ENCODE measurements around the gene EID3.

GRCh38 chr12:104292872-104293794, 10.4 kb upstream of the EID3 start:
- no peak for TF ChIP-seq TAF1 (IDR thresholded peaks at IDR 0.05; ENCODE audit: low read depth)
- no peak for TF ChIP-seq EP300 (IDR thresholded peaks at IDR 0.05; ENCODE audit: borderline replicate concordance)
- TF ChIP-seq TCF12 (IDR thresholded peaks at IDR 0.05; ENCODE audit: low read depth), result no peak
- TF ChIP-seq CEBPB (IDR thresholded peaks at IDR 0.05), result no peak
- TF ChIP-seq MAX (IDR thresholded peaks at IDR 0.05), result no peak
- no peak for TF ChIP-seq USF1 (IDR thresholded peaks at IDR 0.05)
- TF ChIP-seq NFIC (IDR thresholded peaks at IDR 0.05), result no peak
- no peak for TF ChIP-seq TEAD4 (IDR thresholded peaks at IDR 0.05)

Data from Ishikawa (cell line).